Daoy (cell line): ENCODE measurements around the gene PSORS1C2. TPM values are rescaled to one million over a fixed set of nuclear protein-coding genes. Genes with fewer than 3 reads are reported as not detected.
"Not testable (repeated sequence)": the region's sequence is repeated elsewhere in the genome, so short reads cannot be mapped to it uniquely, and the experiment has no call there.

ENCODE experiments used
- DNase-seq: peaks from one replicate; pipeline ENCODE4 v3.0.0-alpha.2; 2015; ENCODE audit warnings: low read depth
- total RNA-seq: library from RNA; depleted of rRNA; stranded (reverse); fragments of >200 nt; shearing (Covaris generic); gene quantifications from 2 replicates; pipeline ENCODE4 v1.2.3, GENCODE V29; 2014

PSORS1C2 gene
- total RNA-seq, 1 experiment from 2014 or later: not detected

- no peak for DNase-seq
Observed at GRCh38 chr6:31165986-31166385, 27.1 kb upstream of the PSORS1C2 start.

DNA sequence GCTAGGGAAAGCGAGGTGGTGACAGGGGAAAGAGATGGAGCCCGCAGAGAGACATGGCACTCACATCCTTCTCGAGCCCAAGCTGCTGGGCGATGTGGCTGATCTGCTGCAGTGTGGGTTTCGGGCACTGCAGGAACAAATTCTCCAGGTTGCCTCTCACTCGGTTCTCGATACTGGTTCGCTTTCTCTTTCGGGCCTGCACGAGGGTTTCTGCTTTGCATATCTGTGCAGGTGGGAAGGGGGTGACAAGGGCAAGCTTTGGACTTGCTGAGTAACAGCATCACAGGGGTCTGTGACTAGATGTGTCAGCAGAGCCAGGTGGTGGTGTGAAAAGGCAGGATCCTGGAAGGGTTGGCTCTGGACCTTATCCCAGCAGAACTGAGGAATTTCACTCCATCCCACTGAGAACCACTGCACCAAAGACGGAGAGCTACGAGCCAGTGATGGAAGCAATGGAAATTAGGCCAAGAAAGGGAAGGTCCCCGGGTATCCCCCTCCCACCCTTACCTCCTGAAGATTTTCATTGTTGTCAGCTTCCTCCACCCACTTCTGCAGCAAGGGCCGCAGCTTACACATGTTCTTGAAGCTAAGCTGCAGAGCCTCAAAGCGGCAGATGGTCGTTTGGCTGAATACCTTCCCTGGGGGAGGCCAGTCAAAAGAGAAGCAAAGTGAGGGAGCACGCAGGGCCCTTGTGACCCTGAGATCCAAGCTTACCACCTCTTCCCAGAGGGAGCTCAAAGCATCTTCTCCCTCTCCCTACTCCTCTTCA, 26.4 kb upstream of the PSORS1C2 start:
- not testable (repeated sequence) for DNase-seq

- DNase-seq: not testable (repeated sequence)
Observed at GRCh38 chr6:31164475-31165063, 25.7 kb upstream of the PSORS1C2 start.

GRCh38 chr6:31163922-31164321, 25.1 kb upstream of the PSORS1C2 start:
- no peak for DNase-seq

GRCh38 chr6:31162463-31163165, 23.7 kb upstream of the PSORS1C2 start:
- no peak for DNase-seq

DNA sequence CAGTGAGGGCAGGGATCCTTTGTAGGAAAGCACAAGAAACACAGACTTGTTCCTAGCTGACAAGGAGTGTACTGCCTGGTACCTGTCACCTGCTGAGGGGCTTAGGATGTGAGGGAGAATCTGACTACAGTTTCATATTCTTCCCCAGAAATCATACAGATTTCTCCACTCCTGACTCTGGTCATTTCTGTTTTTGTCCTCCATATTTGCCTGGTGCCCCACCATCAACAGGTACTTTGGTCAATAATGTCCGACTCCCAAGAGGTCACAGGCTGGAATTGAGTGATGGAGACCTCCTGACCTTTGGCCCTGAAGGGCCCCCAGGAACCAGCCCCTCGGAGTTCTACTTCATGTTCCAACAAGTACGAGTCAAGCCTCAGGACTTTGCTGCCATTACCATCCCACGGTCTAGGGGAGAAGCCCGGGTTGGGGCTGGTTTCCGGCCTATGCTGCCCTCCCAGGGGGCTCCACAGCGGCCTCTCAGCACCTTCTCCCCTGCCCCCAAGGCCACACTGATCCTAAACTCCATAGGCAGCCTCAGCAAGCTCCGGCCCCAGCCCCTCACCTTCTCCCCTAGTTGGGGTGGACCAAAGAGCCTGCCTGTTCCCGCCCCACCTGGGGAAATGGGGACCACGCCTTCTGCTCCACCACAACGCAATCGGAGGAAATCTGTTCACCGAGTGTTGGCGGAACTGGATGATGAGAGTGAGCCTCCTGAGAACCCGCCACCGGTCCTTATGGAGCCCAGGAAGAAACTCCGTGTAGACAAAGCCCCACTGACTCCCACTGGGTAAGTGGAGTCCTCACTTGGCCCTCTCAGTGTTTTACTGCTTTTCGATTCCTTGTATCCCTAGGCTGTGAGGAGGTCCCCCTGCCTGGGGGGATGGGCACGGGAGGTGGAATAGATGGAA, 22.6 kb upstream of the PSORS1C2 start:
- no peak for DNase-seq

GRCh38 chr6:31158863-31159855, 20.3 kb upstream of the PSORS1C2 start:
- DNase-seq: peak; percentile 52

DNA sequence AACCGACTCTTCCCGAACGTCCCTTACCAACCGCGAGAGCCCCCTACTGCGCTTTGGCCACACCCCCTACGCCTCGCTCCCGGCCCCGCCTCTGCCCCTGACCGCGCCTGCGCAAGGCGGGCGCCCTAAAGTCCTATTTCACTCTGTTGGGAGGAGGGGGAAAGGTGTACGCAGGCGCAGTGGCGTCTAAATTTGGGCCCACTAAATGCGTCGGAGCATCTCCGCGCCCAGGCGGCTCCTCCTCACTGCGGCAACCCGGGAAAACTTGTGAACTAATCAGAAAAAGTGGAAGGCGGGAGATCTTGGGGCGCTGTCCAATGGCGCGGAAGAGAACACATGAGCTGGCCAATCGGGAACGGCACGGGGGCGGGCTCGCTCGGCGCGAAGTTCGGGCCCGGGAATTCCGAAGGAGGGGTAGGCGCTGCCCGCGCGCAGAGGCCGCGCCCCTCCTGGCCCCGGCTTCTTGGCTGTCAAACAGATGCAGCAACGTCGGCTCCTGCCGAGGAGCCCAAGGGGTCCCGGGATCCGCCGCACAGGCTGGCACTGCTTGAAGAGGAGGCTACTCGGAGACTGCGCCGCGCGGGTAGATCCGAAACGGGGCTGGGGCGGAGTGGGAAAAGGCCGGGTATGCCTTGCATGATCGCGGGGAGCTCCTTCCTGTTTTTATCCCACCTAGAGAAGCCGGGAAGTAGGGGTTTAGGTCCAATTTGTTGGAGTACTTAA, 19.4 kb upstream of the PSORS1C2 start, which contains the start of gene TCF19:
Gene TCF19, plus strand, starts transcription at position 450 of the 723 bp plus-strand sequence. CDS start 881 bp downstream, outside the sequence.
- DNase-seq: peak; percentile 100

DNA sequence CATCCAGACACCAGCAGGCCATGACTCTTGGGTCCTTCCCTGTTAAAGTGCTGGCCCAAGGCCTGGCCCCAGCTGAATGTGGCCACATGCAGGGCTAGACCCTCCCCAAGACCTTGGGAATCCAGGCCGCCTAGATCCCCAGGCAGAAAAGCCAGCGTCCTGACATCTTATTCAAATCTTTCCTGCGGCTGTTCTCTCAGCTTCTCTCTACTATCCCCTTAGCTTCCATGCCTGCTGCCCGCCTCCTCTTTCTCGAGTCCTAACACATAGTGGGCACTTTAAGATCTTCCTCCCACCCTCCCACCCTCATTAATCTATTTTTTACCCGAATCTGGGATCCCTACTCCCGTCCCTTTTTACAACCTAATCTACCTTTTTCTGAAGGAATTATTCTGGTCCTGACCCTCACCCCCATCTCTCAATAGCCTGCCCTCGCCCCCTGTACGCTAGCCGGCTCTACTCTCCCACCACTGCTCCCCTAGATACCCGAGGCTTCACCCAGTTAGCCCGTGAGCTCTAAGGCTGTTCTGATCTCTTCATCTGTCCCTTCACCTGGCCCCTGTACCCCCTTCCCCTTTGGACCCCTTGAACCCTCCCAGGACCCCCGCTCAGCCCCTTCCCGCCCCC, 18.8 kb upstream of the PSORS1C2 start, which contains the start of gene CCHCR1:
Gene CCHCR1, minus strand, starts transcription at position 290 of the 627 bp plus-strand sequence. Its CDS starts 202 bp downstream, at position 88.
- no peak for DNase-seq

DNA sequence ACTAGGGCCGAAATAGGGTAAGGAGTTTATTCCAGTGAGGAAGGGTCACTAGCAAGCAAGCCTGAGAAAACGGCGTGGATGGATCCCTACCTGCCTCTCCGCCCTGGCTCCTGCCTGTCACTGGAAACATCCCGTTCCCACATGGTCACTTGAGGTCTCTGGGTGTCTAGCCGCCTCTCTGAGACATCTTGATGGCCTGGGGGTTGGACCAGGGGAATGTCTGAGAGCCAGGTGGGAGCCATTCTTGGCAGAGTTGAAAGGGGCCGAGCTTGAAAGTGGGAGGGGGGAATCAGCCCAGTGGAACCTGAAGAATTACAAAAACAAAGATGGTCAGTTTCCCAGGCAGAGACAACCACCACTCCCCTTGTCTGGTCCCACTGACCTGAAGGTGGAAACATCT, 17.8 kb upstream of the PSORS1C2 start:
- no peak for DNase-seq

GRCh38 chr6:31154436-31154835, 15.6 kb upstream of the PSORS1C2 start:
- DNase-seq: no peak

DNA sequence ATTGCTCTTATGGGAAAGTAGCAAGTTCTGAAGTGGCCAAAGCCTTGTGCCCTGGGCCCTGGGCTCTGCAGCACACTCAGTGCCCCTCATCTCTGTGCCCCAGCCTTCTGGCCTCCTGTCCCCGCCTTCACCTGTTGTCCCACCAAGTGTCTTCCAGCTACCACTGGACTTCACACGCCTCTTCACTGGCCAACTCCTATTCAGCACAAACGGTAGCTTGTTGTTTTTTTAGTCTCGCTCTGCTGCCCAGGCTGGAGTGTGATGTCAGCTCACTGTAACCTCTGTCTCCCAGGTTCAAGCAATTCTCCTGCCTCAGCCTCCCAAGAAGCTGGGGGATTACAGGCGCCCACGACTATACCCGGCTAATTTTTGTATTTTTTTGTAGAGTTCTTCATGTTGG, 13.9 kb upstream of the PSORS1C2 start:
- no peak for DNase-seq

DNA sequence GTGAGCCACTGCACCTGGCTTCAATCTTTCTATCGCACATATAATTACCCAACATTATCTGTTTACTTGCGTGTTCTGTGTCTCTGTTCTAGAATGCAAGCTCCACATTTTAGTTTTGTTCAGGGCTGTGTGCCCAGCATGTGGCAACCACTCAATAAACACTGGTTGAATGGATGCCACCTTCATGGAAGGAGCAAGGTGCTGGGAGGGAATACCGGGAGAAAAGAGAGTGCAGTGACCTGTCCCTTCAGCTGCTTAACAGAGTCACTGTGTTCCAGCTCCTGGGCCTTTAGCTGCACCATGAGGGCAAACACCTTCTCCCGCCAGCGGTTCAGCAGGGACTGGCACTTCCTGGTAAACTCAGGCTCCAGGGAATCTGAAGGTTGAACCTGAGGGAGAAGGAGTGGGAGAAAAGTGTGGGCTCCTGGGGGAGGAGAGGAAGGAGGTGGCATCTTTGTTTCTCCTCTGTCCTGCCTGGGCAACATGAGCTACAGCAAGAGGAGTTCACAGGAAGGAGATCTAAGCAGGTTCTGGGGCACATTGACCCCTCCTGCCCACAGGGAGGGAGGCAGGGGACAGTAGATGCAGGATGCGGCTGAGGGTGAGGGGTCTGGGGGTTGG, 11.1 kb upstream of the PSORS1C2 start:
- DNase-seq: no peak

DNA sequence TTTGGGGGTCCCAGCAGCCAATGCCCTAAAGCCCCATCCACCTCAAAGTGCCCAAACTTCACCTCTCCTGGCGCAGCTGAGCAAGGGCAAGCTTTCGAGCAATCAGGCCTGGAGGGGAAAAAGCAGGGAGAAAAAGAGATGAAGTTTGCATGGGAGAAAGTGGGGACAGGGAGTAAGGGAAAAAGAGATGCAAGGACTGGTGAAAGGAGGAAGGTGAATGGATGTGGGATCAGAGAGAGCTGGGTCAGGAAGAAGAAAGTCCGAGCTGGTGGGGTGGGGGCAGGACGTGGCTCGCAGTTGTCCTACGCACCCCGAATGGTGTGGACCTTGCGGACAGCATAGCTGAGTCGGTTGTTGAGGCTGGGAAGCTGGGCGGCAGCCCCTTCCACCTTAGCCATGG, 6.5 kb upstream of the PSORS1C2 start:
- no peak for DNase-seq

DNA sequence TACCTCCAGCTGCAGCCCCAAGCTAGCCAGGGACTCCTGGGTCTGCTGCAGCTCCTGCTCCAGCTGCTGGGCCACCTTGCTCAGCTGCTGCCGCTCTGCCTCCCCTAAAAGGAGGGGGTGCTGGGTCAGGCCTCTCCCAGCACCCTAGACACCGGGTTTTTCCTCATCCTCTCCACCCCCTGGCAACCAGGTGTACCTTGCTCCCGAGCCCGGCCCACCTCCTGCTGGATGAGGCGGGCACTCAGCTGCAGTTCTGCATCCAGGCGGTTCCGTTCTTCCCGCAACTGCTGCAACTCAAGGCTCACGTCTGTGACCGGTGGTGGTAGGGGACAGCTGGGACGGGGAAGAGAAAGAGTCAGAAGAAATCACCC, 6.1 kb upstream of the PSORS1C2 start:
- DNase-seq: no peak

DNA sequence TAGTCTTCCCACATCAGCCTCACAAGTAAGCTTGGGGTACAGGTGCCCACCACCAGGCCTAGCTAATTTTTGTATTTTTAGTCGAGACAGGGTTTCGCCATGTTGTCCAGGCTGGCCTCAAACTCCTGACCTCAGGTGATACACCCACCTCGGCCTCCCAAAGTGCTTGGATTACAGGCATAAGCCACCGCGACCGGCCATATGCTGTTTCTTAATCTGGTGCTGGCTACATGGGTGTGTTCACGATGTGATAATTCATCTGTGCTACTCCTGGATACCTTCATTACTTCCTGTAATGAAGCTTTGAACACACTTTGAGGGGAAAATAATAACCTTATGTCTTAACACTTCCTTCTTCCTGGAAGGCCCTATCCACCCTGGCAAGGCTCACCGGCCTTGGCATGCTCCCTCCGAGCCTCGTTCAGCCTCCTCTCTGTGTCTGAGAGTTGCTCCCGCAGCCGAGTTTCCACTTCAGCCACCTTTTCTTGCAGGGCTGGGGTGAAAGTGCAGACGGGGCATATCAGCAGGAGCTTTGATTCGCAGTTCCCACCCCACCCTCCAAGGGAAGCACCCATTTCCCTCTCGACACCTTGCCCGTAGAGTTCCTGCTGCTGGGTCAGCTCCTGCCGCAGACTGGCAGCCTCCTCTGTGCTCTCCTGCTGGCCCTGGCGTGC, 5.6 kb upstream of the PSORS1C2 start:
- DNase-seq: no peak

DNA sequence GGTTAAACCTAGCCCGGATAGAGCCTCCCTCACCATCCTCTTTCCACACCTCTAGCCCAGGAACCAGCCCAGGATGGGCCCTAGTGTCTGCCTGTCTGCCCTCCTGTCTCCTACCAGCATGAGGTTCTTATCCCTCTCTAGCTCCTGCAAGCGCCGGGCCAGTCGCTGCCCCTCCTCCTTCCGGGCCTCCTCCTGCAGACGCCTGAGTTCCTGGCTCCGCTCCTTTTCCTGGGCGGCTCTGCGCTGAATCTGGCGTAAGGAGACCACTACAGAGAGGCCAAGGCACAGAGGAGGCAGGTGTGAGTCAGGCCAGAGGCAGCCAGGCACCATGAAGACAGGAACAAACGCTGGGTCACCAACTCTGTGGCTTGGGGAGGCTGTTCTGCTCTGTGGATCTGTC, 4.3 kb upstream of the PSORS1C2 start:
- peak; percentile 80 for DNase-seq

DNA sequence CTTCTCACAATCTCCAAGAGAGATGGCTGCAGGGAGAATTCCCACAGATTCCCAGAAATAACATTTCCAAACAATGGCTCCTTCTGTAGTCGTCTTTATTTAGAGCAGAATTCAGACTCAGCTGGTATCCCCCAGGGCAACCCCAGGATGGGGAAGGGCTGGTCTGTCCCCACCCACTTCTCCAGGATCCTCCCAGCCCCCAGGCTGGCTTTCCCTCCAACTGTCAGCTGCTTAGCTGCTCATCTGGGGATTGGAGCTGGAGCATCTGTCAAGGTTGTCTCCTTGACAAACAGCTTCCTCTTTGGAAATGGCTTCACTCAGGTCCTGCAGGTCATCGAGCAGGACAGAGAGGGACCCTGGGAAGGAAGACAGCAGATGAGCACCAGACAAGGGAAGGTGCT, 3.5 kb upstream of the PSORS1C2 start:
- no peak for DNase-seq
